Fibroblast of skin of left biceps (primary cell): Measurements from ENCODE around the gene WARS2.

Experiments
- DNase-seq, 2 experiments: peaks; one replicate each; pipeline ENCODE4 v3.0.0-alpha.2; 2013; ENCODE audit warnings: low read depth in 2 of 2

WARS2 gene

GRCh38 chr1:119027759-119028158 is 112.7 kb downstream of the WARS2 start:
- DNase-seq = no peak

GRCh38 chr1:119026956-119027355 is 113.5 kb downstream of the WARS2 start:
- no peak for DNase-seq

- no peak for DNase-seq
Measured at GRCh38 chr1:119015547-119015946, 124.9 kb downstream of the WARS2 start.

DNA sequence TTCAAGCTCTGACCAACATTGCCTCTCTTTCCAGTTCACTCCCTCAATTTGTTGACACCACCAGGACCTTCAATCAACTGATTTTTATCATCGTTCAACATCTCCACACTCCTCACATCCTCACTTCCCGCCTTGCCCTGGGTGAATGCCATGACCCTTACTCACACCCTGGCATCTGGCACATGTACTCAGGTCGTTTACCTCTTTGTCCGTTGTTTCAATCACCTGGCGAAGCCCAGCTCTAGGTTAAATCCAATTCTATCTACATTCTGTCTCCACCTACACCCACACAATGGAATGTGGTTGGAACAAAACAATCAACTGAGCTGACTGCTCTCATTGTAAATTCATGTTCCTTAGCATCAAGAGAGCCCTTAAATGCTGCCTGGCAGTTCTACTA is 128.1 kb downstream of the WARS2 start:
- DNase-seq = no peak

DNA sequence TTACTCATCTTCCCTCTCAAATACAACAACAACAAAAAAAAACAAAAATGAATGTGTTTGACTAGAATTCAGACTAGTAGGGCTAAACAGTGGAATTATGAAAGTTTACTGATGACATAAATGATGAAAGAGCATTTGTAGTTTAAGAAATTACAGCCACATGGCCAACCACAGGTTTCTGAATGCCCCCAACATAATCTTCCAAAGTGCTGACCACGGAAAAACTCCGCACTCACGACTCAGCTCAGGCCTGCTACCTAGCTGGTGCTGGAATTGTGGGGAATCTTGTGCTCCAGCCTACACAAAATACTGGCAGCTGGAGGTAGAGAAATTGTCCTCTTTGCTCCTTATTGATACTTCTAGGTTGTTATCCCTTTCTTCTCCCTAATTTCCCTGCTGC is 128.7 kb downstream of the WARS2 start:
- DNase-seq = peak in 1 of 2 experiments; percentile 54

GRCh38 chr1:119011116-119011515 is 129.3 kb downstream of the WARS2 start:
- no peak for DNase-seq

DNA sequence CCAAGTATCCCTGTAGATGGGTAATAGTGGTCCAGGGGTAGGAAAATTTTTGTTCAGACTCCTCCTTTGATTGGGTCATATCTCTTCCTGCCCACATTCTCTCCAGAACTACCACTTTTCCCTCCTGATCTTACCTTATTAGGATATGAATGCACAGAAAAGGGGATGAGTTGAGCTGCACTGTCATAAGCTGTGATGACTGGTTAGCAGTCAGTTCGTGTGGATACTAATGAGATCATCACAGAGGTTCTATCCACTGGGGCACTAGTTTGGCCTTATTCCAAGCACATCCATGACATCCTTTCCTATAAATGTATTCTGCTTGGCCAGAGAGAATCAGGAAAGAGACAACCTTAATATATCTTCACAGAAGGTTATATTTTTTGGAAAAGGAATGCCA is 130.3 kb downstream of the WARS2 start:
- DNase-seq = no peak

GRCh38 chr1:119009312-119009655 is 131.2 kb downstream of the WARS2 start:
- no peak for DNase-seq

- peak in 1 of 2 experiments; percentile 73 for DNase-seq
Measured at GRCh38 chr1:119008483-119009311, 131.8 kb downstream of the WARS2 start.

DNA sequence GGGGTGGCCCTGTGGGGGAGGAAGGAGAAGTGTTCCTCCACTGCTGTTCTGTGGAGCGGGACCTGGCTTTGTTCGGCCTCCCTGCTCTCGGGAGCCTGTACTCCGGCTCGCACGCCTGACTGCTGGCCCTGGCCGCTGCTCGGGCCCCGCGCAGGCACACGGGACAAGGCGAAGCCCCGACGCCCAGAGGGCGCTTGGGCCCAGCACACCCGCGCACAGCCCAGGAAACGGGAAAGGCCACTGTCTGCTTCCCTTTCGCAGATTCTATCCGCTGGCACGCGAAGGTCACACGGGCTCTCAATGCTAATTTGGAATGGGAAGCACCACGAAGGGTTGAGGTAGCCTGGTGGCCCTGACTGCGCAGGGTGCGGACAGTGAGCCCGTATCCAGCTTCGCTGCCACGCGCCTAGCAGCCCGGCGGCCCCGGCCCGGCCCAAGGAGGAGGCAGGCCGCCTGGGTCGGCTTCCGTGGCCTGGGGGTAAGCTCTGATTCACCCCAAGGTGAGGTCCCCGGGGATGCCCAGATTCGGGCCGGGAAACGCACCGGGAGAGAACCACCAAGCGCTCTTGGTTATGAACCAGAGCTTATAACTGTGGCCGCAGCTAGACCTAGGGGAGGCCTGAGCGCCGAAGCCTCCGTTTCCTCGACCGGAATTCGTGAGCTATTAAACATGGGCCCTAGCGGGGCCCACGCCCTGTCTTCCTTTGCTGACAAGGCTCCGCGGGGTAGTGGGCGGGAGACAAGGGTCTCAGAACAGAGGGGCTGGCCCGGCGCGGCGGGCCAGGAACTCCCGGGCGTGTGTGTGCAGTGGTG is 132.6 kb downstream of the WARS2 start:
- no peak for DNase-seq

GRCh38 chr1:119007339-119007669 is 133.1 kb downstream of the WARS2 start:
- DNase-seq = no peak

DNA sequence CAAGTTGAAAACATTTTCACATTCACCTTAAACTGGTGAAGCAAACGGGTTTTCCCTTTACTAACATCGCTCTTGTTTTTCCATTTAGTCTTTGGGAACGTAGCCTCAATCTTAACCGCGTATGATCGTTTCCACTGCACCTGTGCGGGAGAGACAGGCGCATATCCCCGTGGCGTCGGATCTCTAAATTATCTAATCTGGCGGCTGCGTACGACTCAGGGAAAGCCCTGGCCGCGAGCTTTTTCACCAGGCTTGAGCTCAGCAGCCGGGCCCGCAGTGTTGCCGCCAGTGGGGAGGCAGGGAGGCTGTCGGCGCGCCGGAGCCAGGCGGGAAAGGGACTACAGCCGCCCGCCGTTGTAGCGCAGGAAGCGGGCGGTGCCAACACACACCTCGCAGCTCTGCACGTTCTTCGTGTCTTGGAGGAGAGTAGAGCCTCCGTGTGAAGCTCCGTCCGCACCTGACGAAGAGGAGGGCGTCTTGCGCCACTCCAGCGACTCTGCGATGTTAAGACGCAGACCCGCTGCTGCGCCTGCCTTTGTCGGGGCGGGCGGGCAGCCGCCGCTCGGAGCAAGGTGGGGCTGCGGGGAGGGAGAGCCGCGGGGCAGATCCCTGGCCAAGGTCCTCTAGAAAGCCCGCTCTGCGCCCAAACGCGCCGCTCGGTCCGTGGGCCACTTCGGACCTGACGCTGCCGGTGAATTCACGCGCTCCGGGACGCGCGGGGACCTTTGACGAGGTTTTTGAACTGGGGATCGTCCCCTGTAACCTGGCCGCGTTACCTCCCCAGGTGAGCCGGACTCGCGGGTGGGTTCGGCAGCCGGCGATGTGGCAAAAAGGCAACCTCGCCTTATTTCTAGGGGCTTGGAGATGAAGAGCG is 133.8 kb downstream of the WARS2 start:
- no peak for DNase-seq

- no peak for DNase-seq
Measured at GRCh38 chr1:119005724-119006405, 134.6 kb downstream of the WARS2 start.

GRCh38 chr1:119004781-119005180 is 135.7 kb downstream of the WARS2 start:
- no peak for DNase-seq

- no peak for DNase-seq
Measured at GRCh38 chr1:119004129-119004527, 136.3 kb downstream of the WARS2 start.

- no peak for DNase-seq
Measured at GRCh38 chr1:119003413-119004128, 136.9 kb downstream of the WARS2 start.

DNA sequence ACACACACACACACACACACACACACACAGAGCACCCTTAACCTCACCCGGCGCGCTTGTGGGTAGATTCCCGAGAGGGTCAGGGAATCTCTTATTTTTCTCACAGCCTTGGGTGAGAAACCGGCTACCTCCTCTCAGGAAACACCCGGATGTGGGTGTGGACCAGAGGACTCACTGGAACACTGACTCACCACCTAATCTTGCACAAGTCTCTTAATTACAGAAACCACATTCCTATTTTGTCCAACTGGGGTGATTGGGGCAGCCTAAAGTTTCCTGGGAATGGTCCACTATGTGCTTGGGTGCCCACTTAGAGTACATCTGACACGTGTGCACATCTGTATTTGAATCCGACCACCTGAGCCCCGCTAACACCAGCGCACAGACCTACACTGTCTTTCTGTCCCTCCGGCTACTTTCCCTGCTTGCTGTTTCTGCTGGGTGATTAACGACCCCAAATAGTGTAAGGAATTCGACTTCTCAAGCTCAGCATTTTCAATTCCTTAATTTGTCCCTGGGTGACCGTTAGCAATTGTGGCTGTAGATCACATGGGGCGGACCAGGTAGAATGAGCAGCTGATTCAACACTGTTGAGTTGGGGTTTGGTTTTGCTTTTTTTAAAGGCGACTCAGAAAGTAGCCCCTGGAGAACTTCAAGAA is 138.3 kb downstream of the WARS2 start:
- peak; percentile 74 to 78 for DNase-seq

DNA sequence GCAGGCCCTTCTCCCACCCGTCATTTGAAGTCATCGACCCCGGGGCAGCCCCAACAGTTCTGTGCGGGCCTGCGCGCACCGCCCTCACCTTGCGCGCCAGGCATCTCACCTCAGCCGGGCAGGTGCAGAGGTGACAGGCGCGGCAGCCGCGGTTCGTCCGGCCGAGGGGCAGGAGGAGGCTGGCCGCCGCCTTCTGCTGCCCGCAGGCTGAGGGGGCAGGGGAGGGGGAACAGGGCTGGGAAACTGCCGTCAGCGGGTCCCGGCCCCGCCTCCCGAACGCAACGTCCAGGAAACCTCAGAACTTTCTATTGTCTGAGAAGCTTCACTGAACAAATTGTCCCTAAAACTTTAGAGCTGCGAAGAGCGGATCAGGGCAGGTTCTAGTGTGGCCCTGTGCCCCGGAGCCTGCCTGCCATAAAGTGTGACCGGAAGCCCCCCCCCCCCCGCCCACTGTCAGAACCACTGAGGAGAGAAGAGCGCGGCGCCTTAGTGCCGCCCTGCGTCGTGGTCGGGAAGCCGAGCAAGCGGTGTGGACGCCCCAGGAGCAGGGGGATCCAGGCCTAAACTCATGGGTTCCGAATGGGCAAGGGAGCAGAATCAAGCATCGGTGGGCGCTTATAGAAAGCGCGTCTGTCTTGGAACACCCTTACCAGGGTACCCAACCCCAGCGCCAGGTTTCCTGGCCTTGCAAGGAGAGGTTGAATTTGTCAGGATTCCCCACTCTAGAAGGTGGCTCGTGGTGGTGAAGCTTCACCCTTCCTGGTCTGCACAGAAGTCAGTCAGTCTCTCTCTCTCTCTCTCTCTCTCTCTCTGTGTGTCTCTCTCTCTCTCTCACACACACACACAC is 139.0 kb downstream of the WARS2 start:
- no peak for DNase-seq

GRCh38 chr1:119000371-119001180 is 139.9 kb downstream of the WARS2 start:
- DNase-seq = no peak
